GM21526 (cell line): ENCODE data around the gene CD200.
"Not testable (repeated sequence)": the region's sequence is repeated elsewhere in the genome, so short reads cannot be mapped to it uniquely, and the experiment has no call there.

ENCODE experiments used
- ATAC-seq: cut with Tn5 transposase; IDR thresholded peaks from one replicate; pipeline ENCODE4 v1.9.1; 2021; ENCODE audit warnings: moderate library complexity; ENCODE audit not compliant: unreplicated experiment, low FRiP score

Gene CD200

DNA sequence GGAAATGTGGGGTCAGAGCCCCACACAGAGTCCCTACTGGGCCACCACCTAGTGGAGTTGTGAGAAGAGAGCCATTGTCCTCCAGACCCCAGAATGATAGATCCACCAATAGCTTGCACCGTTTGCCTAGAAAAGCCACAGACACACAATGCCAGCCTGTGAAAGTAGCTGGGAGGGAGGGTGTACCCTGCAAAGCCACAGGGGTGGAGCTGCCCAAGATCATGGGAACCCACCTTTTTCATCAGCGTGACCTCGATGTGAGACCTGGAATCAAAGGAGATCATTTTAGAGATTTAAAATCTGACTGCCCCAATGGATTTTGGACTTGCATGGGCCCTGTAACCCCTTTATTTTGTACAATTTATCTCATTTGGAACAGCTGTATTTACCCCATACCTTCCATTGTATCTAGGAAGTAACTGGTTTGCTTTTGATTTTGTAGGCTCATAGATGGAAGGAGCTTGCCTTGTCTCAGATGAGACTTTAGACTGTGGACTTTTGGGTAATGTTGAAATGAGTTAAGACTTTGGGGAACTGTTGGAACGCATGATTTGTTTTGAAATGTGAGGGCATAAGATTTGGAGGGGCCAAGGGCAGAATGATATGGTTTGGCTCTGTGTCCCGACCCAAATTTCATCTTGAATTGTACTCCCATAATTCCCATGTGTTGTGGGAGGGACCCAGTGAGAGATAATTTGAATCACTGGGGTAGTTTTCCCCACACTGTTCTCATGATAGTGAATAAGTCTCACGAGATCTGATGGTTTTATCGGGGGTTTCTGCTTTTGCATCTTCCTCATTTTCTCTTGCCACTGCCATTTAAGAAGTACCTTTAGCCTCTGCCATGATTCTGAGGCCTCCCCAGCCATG is 49.0 kb downstream of the CD200 start:
- ATAC-seq = no peak

DNA sequence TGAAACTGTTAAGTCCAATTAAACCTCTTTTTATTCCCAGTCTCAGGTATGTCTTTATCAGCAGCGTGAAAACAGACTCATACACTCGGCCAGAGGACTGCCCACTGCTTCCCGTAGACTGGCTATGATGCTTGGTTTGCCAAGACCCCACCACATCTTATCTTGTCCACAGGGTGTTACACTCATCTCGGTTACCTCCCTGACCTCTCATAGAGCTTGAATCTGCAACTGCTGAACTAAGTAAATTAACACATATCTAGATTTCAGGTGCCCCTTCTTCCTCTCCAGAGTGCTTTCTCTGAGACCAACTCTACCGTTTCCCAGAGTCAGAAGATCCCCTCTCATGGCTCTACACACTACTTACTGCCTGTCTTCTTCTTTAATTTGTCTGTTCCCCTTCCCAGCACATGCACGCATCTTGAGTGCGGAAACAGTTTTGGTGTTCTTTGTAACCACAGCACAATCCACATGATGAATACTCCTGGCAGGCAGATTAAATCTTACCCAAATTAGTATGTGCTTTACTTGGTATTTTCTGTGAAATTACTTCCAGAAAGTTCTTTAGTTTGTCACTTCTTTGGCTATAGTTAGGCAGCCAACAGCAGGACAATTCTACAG is 49.7 kb downstream of the CD200 start:
- ATAC-seq = no peak

DNA sequence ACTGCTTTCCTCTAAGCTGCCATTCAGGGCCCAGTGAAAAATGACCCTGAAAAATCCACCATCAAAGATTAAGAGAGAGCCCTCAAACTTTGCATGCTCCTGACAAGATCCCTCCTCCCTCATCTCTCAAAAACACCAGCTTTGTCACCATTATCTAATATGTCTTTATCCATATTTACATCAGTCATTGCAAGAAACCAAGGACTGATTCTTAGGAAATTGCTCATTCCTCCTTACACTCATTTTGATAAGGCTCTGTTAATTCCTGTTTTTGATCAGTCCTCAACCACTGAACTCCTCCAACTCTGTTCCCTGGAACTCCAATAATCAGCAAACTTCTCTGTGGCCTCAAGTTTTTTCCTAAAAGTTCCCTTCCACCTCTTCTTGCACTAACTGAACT is 51.8 kb downstream of the CD200 start:
- ATAC-seq = no peak

DNA sequence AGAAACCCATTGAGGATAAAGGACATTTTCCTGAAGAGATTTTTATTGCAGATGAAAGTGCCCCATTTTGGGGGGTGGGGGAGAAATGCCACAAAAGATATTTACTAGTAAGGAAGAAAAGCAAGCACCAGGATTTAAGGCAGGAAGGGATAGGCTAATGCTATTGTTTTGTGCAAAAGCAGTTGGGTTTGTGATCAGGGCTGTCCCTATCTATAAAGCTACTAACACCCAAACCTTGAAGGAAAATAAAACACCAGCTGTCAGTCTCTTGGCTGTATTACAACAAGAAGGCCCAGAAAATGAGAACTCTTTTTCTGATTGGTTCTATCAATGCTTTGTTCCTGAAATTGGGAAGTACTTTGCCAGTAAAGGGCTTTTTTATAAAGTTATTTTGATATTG is 56.0 kb downstream of the CD200 start:
- no peak for ATAC-seq

DNA sequence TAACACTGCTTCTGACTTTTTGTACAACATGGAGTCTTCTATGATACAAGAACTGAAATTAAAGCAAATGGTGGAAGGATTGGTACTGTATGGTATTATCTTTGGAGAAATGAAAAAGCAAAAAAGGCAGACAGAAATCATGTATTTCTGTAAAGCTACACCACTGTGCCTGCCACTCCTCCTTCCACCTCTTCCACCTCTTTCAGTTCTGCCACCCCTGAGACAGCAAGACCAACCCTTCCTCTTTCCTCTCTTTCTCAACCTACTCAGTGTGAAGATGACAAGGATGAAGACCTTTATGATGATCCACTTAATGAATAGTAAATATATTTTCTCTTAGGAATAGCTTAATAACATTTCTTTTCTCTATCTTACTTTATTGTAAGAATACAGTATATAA is 57.0 kb downstream of the CD200 start:
- no peak for ATAC-seq

DNA sequence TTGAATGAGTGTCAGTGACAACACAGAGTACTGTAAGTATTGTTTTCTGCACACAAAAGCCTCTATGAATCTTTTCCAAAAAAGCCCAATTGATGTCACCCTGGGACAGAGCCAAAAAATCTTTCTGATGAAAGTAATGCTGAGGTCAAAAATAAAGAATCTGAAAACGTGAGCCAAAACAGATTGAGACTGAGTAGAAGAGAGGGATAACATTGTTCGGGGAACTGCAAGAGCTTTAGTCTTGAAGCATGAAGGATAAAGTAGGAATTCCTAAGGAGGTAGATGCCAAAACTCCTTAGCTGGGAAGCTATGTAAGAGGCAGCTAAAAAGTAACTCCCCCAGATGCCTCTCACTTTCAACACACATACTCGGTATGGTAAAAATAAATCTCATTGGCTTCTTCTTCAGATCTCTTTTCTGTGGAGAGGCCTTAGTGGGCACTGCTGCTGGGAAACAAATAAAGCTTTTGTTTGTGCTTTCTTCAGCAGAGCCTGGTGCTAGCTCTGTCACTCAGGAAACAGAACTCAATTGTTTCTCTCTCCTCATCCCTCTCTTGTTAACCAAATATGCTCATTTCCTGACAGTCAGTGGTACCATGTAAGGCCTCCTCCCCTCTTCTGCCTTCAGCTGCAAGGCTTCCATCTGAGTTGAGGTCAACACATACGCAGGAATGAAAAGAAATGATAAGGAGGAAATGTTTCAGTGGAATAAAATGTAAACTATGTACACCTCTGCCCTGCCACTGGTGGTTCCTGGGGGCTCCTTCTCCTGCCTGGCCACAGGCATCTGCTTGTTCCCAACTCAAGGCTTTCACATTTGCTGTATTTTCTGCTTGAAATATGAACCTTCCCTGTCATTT is 58.1 kb downstream of the CD200 start:
- ATAC-seq = no peak

DNA sequence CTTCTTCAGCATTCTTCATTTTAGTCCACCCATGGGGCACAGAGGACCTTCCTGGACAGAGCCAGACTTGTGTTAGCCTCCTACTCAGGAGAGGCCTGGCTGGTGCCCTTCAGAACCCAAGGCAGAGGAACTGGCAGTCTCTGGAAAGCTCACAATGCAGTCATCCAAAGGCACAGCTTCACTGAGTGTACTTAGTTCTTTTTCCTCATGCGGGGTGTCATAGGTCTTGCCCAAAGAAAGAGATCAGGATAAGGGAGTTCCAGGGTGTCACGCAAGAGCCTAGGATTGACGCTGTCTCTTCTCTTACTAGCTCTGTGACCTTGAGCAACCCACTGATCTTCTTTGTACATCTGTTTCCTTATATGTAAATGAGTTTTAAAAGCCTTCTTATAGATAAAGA is 58.7 kb downstream of the CD200 start:
- ATAC-seq = no peak

DNA sequence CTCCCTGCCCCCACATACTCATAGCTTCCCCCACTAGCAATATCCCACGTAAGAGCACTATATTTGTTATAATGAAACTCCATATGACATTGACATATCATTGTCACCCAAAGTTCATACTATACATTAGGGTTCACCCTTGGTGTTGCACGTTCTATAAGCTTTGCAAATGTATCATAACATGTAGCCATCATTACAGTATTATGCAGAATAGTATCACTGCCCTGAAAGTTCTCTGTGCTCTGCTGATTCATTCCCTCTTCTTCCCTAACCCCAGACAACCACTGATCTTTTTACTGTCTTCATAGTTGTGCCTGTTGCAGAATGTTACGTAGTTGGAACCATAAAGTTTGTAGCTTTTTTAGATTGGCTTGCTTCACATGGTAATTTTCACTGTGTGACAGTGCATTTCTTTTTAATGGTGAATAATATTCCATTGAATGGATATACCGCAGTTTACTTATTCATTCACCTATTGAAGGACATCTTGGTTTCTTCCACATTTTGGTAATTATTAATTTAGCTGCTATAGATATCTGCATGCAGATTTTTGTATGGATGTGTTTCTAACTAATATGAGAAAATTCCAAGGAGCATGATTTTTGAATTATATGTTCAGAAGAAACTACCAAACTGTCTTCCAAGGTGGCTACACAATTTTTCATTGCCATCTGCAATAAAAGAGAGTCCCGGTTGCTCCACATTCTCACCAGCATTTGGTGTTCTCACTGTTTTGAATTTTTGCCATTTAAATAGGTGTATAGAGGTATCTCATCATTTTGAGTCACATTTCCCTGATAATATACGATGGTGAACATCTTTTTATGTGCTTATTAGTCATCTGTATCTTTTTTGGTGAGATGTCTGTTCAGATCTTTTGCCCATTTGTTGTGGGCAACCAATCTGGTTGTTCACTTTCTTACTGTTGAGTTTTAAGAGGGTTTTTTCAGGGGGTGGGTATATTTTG is 59.7 kb downstream of the CD200 start:
- ATAC-seq = no peak

DNA sequence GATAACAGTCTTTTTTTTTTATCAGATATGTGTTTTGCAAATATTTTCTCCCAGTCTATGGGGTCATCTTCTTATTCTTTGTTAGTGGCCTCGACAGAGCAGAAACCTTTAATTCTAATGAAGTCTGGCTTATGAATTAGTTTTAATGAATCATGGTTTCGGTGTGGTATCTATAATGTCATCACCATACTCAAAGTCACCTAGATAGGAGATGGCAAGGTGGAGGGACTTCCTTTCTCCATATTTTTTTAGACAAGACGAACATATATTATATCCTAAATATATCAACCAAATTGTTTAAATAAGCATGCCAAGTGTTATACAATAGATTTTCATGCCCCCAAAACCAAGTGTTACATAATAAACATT is 60.4 kb downstream of the CD200 start:
- ATAC-seq = no peak

DNA sequence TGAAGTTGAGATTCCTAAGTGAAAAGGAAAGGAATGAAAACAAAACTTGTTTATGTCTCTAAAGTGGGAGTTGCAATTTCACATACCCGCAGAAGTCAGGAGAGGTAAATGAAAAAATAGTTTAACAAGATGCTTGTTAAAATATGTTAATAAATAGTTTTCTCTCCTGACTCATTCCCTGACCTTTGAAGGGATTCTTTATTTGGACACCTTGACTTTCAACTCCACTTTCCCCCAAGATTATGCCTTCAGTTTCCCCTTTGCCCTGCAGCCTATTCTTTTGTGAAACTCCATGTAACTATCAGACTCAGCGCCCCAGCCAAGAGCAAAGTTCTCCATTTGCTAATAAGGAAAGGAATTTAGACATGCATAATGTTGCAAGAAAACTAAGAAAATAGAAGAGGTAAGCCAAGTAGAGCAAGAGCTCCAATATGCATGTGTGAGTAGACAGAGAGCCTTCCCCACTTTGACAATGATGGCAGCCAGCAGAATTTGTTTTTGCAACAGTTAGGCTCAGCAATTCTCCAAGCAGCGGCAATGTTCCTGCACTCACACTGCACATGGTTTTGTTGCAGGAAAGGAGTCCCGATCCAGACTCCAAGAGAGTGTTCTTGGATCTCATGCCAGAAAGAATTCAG is 61.2 kb downstream of the CD200 start:
- ATAC-seq = no peak

DNA sequence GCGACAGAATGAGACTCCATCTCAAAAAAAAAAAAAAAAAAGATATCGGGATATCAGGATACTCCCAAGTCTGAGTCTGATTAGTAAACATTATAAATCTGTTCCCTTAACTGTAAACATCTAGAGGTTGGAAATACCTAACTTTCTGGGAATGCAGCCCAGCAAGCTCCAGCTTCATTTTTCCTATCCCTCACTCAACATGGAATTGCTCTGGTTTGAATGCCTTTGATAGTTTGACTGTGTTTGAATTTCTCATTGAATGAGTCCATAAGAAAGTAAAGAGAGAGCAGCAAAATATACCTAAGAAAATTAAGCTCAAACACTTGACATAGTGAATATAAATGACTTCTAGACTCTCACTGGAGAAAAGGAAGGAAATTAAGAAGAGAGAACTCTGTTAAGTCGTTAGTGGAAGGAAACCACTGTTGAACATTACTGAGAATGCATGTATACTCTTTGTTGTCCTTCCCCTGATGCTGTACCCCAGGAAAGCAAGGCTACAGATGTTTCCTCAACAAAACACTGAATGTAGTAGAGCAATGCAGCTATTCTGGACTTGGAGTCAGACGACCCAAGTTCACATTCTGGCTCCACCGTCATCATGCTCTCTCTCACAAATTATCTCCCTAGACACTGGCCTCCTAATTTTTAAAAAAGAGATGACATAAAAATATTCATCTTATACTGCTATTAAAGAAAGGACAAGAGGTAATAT is 62.4 kb downstream of the CD200 start:
- no peak for ATAC-seq

DNA sequence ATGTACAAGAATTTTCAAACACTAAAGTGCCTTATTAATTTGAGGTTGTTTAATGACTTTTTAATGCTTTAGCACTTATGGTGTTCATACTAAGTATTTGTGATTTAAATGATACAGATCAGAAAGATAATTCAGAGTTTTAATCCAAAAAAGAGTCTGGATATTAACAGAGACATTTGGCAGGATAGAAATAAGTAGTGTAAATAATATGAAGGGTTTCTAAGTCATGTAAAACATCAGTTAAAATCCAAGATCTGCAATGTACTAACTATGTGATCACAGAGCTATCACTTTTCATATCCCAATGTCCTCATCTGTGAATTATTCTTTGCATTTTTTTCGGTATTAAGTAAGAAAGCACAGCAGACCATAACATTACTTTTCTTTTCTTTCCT is 62.9 kb downstream of the CD200 start:
- ATAC-seq = no peak

DNA sequence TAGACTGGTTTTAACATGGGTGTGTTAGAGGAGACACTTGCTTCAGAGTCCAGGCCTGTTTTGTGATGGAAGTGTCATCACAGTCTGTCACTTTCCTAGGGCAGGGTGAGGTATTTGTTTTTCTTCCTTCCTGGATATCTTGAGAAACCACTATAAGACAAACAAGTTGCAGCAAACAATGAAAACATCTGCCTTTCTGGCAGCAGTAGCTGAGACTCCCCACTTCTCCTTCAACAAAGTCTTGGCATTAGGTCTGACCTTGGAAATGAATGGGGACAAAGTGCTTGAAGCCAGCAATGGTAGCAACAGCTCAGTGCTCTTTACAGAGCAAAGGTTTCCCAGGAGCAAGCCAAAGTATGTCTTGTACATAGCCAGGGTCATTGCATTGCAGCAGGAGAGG is 64.6 kb downstream of the CD200 start:
- ATAC-seq = no peak

DNA sequence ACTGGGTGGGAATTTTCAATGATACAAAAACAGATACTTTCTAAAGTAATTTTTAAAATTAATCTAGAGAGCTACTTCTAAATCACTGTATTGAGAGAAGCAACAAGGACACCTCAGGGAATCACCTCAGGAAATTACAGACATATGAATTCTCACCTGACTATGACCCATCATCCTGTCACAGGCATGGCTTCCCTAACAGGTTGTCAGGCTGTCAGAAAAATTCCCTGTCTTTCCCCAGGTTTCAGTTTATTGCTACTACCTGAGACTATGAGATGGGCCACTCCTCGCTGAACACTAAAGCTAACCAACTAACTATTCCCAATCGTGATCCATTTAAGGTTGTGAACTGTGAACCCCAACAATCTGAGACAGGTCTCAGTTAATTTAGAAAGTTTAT is 66.1 kb downstream of the CD200 start:
- no peak for ATAC-seq

DNA sequence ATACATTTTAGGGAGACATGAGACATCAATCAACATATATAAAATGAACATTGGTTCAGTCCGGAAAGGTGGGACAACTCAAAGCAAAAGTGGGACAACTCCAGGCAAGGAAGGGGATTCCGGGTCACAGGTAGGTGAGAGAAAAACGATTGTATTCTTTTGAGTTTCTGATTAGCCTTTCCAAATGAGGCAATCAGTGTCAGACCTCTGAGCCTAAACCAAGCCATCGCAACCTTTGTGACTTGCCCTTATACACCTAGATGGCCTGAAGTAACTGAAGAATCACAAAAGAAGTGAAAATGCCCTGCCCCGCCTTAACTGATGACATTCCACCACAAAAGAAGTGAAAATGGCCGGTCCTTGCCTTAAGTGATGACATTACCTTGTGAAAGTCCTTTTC is 66.6 kb downstream of the CD200 start:
- not testable (repeated sequence) for ATAC-seq

DNA sequence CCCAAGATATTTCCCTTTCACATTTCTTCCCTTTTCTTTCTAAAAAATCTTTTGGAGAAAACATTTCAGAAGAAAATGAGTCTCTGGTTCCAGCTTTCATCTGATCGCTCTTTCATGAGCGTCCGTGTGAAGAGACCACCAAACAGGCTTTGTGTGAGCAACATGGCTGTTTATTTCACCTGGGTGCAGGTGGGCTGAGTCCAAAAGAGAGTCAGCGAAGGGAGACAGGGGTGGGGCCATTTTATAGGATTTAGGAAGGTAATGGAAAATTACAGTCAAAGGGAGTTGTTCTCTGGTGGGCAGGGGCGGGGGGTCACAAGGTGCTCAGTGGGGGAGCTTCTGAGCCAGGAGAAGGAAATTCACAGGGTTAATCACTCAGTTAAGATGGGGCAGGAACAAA is 67.4 kb downstream of the CD200 start:
- not testable (repeated sequence) for ATAC-seq

DNA sequence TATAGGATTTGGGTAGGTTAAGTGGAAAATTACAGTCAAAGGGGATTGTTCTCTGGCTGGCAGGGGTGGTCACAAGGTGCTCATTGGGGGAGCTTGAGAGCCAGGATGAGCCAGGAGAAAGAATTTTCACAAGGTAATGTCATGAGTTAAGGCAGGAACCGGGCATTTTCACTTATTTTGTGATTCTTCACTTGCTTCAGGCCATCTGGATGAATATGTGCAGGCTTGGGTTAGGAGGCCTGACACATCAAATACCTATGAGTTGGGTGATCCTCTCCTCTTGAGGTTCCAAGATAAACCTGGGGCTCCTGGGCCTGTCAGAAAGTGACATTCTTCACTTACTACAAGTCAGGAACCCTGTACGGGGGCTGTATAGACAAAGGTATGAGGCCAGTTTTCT is 68.7 kb downstream of the CD200 start:
- no peak for ATAC-seq

DNA sequence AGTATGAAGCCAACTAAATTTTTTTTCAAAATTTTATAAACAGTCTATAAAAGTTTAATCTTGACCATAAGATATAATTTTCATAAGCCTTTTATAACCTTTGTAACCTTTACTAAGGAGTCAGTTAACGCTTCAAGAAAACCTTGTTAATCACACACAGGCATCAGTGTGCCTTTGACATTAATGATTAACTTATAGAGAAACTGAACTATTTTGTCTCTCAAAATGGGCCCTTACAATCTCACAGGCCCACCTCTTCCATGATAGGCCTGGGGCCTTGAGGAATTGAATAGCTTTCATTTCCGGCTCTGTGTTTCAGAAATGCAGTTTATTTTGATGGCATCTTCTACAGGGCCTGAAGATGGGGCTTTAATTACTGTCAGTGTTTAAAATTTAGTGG is 70.1 kb downstream of the CD200 start:
- no peak for ATAC-seq

DNA sequence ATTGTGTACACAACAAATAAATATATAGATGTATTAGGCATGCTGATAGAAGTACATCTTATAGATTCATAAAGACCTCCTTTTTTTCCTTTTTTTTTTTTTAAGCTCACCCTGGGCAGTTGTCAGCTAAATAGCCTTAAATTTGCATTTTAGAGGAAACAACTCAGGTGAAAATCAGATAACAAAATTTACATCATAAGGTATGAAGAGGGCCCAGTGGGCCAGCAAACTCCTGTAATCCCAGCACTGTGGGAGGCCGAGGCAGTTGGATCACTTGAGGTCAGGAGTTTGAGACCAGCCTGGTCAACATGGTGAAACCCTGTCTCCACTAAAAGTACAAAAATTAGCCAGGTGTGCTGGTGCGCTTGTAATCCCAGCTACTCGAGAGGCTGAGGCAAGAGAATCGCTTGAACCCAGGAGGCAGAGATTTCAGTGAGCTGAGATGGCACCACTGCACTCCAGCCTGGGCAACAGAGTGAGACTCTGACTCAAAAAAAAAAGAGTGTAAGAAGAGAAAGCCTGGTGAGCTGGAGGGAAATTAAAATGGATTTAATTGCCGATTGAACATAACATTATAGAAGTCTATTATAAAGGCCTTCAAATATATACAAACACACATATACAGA is 72.1 kb downstream of the CD200 start:
- ATAC-seq = not testable (repeated sequence)
